Endothelial cell of umbilical vein (primary cell): Measurements from ENCODE around the gene MCTP1.

Experiments used
- CTCF ChIP-seq, 2 donors: IDR thresholded peaks; 1 replicate in 1 of 2; 2 replicates in 1 of 2; pipeline ENCODE4 v1.5.1; 2011; ENCODE audit warnings: low read length in 2 of 2, mild to moderate bottlenecking in 2 of 2, moderate library complexity in 2 of 2, control low read depth in 1 of 2, inconsistent platforms in 1 of 2, low read depth in 1 of 2; ENCODE audit not compliant: insufficient read depth in 1 of 2; ENCODE audit errors: extremely low read depth in 1 of 2
- EZH2 ChIP-seq: IDR thresholded peaks from 2 replicates; pipeline ENCODE4 v1.6.1; 2012; ENCODE audit warnings: borderline replicate concordance, low read depth, mild to moderate bottlenecking, moderate library complexity, low read length, inconsistent platforms; ENCODE audit not compliant: severe bottlenecking
- FOS ChIP-seq: IDR thresholded peaks from 2 replicates; pipeline ENCODE4 v1.6.1; 2011; ENCODE audit warnings: mild to moderate bottlenecking, low read length, moderate library complexity, borderline replicate concordance; ENCODE audit not compliant: insufficient read depth
- JUN ChIP-seq: IDR thresholded peaks from 2 replicates; pipeline ENCODE4 v1.6.1; 2011; ENCODE audit warnings: borderline replicate concordance, low read depth; ENCODE audit not compliant: insufficient read length, insufficient read depth
- POLR2A ChIP-seq: IDR thresholded peaks from 2 replicates; pipeline ENCODE4 v1.6.1; 2012; ENCODE audit warnings: low read depth, mild to moderate bottlenecking, control low read depth, low read length
- POLR2AphosphoS5 ChIP-seq: IDR thresholded peaks from 2 replicates; pipeline ENCODE4 v1.6.1; 2012; ENCODE audit warnings: low read depth, mild to moderate bottlenecking, control low read depth, low read length, moderate library complexity; ENCODE audit not compliant: insufficient read depth

- TF ChIP-seq EZH2: no peak
- TF ChIP-seq CTCF (IDR thresholded peaks at IDR 0.05; ENCODE audit: extremely low read depth in 1 of 2, insufficient read depth in 1 of 2, low read depth in 1 of 2, low read length in 2 of 2): no peak
- TF ChIP-seq JUN: no peak
- TF ChIP-seq FOS: no peak
- TF ChIP-seq POLR2A: no peak
- no peak for TF ChIP-seq POLR2AphosphoS5
Observed at GRCh38 chr5:94983861-94984535, 300.9 kb downstream of the MCTP1 start.
